A673 (cell line): ENCODE data around the gene DISP3.

Experiments used
- EZH2 ChIP-seq: fragments of 200-600 bp; sonication (generic); IDR thresholded peaks from 2 replicates; pipeline ENCODE4 v1.6.1; 2017; ENCODE audit warnings: borderline replicate concordance, low read depth, mild to moderate bottlenecking, mixed read lengths, antibody characterized with exemption, low read length; ENCODE audit not compliant: poor library complexity, severe bottlenecking
- TF ChIP-seq, protein P1 (sequence below): fragments of 300-800, 200-600 bp; sonication (generic); conservative IDR thresholded peaks from 2 replicates; pipeline ENCODE4 v1.5.1; 2017; ENCODE audit warnings: low read depth, mild to moderate bottlenecking, antibody characterized with exemption, low read length, moderate library complexity, mixed read lengths

DNA sequence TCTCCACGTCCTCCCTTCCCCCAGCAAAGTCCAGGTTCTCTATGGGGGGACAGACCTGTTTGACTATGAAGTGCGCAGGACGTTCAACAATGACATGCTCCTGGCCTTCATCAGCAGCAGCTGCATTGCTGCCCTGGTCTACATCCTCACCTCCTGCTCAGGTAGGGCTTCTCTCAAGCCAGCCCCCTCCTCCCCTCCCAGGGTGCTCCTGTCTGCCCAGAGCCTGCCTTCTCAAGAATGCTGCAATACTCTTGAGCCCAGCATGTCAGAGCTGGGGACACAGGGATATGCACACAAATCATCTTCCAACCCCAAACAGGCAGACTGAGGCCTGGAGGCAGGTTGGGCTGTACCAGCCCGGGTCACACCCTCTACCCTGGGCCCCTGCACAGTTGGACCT is 35.4 kb downstream of the DISP3 start:
- TF ChIP-seq, protein P1, sequence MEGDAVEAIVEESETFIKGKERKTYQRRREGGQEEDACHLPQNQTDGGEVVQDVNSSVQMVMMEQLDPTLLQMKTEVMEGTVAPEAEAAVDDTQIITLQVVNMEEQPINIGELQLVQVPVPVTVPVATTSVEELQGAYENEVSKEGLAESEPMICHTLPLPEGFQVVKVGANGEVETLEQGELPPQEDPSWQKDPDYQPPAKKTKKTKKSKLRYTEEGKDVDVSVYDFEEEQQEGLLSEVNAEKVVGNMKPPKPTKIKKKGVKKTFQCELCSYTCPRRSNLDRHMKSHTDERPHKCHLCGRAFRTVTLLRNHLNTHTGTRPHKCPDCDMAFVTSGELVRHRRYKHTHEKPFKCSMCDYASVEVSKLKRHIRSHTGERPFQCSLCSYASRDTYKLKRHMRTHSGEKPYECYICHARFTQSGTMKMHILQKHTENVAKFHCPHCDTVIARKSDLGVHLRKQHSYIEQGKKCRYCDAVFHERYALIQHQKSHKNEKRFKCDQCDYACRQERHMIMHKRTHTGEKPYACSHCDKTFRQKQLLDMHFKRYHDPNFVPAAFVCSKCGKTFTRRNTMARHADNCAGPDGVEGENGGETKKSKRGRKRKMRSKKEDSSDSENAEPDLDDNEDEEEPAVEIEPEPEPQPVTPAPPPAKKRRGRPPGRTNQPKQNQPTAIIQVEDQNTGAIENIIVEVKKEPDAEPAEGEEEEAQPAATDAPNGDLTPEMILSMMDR, result no peak
- TF ChIP-seq EZH2, result no peak
